H1 (cell line): ENCODE results near the gene S100A14. TPM values are rescaled to one million over a fixed set of nuclear protein-coding genes. Genes with fewer than 3 reads are reported as not detected.

Experiments
- CTCF ChIA-PET: fragments of 300-600 bp; sonication (Branson Sonifier 250); formaldehyde crosslinking; loops from one replicate; lab custom pipeline; 2021; ENCODE audit not compliant: partially characterized antibody; lab: Charles Lee
- POLR2A ChIA-PET: fragments of 300-600 bp; sonication (Branson Sonifier 250); formaldehyde crosslinking; loops from one replicate; lab custom pipeline; 2021; ENCODE audit warnings: inconsistent platforms; ENCODE audit not compliant: partially characterized antibody; lab: Charles Lee
- DNase-seq, 2 experiments: peaks; one replicate each; pipeline versions ENCODE4 v3.0.0 to v3.0.0-alpha.2; 2010 to 2022; ENCODE audit warnings: low spot score in 2 of 2, low read depth in 1 of 2, mixed read lengths in 1 of 2
- FAIRE-seq: peaks from 2 replicates; lab custom pipeline; 2011; peaks lifted over from hg19 to GRCh38; lab: Jason Lieb, UNC
- H2AFZ ChIP-seq: 2 replicates; pipeline ENCODE4 v1.8.1; 2012; ENCODE audit warnings: low read length, inconsistent platforms
- H2AK5ac ChIP-seq: 2 replicates; pipeline ENCODE4 v1.6.1; 2013; ENCODE audit warnings: low read depth, low read length
- H2BK120ac ChIP-seq: replicated peaks from 2 replicates; pipeline ENCODE3; 2013; ENCODE audit warnings: low read depth, low read length, inconsistent platforms
- H2BK12ac ChIP-seq: 2 replicates; pipeline ENCODE4 v1.6.1; 2013; ENCODE audit warnings: low read depth, low read length
- H2BK15ac ChIP-seq: 2 replicates; pipeline ENCODE4 v1.6.1; 2013; ENCODE audit warnings: low read length
- H2BK20ac ChIP-seq: 2 replicates; pipeline ENCODE4 v1.6.1; 2013; ENCODE audit warnings: low read length
- H2BK5ac ChIP-seq: 2 replicates; pipeline ENCODE4 v1.6.1; 2013; ENCODE audit warnings: low read depth, low read length
- H3K14ac ChIP-seq: 2 replicates; pipeline ENCODE4 v1.6.1; 2013; ENCODE audit warnings: inconsistent platforms; ENCODE audit not compliant: insufficient read length
- H3K18ac ChIP-seq: 2 replicates; pipeline ENCODE4 v1.6.1; 2013; ENCODE audit warnings: low read length; ENCODE audit errors: extremely low read depth
- H3K23ac ChIP-seq: 2 replicates; pipeline ENCODE4 v1.6.1; 2013; ENCODE audit warnings: inconsistent platforms; ENCODE audit not compliant: insufficient read length
- H3K23me2 ChIP-seq: 2 replicates; pipeline ENCODE4 v1.6.1; 2013; ENCODE audit warnings: low read depth, low read length
- H3K27ac ChIP-seq: 2 replicates; pipeline ENCODE4 v1.6.1; 2011; ENCODE audit warnings: low read depth, low read length, inconsistent platforms
- H3K27me3 ChIP-seq, 4 experiments: replicated peaks in 1 of 4; 1 replicate in 1 of 4; 2 replicates in 3 of 4; pipeline versions ENCODE4 v1.6.1 to v1.8.1; 2011 to 2013; ENCODE audit warnings: low read length in 3 of 4, mild to moderate bottlenecking in 3 of 4, inconsistent platforms in 2 of 4, mixed read lengths in 2 of 4, moderate library complexity in 1 of 4; ENCODE audit not compliant: control insufficient read depth in 3 of 4, insufficient read depth in 3 of 4; ENCODE audit errors: extremely low read depth in 1 of 4
- H3K36me3 ChIP-seq, 4 experiments: 2 replicates each; pipeline versions ENCODE4 v1.6.1 to v1.8.1; 2011 to 2013; ENCODE audit warnings: mild to moderate bottlenecking in 4 of 4, low read length in 3 of 4, moderate library complexity in 2 of 4, control low read depth in 1 of 4, inconsistent platforms in 1 of 4; ENCODE audit not compliant: insufficient read depth in 4 of 4, control insufficient read depth in 2 of 4
- H3K4ac ChIP-seq: replicated peaks from 2 replicates; pipeline ENCODE3; 2013; ENCODE audit warnings: low read length, low read depth, mixed read lengths, inconsistent platforms; ENCODE audit not compliant: insufficient read length
- H3K4me1 ChIP-seq, 4 experiments: replicated peaks in 1 of 4; 1 replicate in 1 of 4; 2 replicates in 3 of 4; pipeline versions ENCODE4 v1.6.1 to v1.8.1; 2011 to 2013; ENCODE audit warnings: low read length in 3 of 4, inconsistent platforms in 2 of 4, mixed read lengths in 1 of 4; ENCODE audit not compliant: insufficient read depth in 4 of 4, control insufficient read depth in 3 of 4
- H3K4me2 ChIP-seq, 2 experiments: 2 replicates each; pipeline versions ENCODE4 v1.6.1 to v1.8.1; 2011 to 2013; ENCODE audit warnings: low read depth in 2 of 2, low read length in 2 of 2, control low read depth in 1 of 2, inconsistent platforms in 1 of 2, mild to moderate bottlenecking in 1 of 2; ENCODE audit not compliant: insufficient read depth in 1 of 2
- H3K4me3 ChIP-seq, 4 experiments: fragments of 200-600, 300-600 bp in 1 of 4; sonication (generic), shearing (Covaris generic), sonication (Bioruptor Twin) in 1 of 4; 2 replicates each; pipeline versions ENCODE4 v1.5.1 to v1.8.1; 2011 to 2016; ENCODE audit warnings: low read length in 4 of 4, low read depth in 3 of 4, control low read depth in 2 of 4, inconsistent platforms in 2 of 4, mild to moderate bottlenecking in 2 of 4, mixed read lengths in 1 of 4, moderate library complexity in 1 of 4; ENCODE audit not compliant: insufficient read depth in 2 of 4; ENCODE audit errors: extremely low read depth in 1 of 4
- H3K56ac ChIP-seq: replicated peaks from 2 replicates; pipeline ENCODE3; 2013; ENCODE audit warnings: low read depth, mild to moderate bottlenecking, mixed read lengths, low read length, inconsistent platforms; ENCODE audit not compliant: insufficient read length
- H3K79me1 ChIP-seq: 2 replicates; pipeline ENCODE4 v1.6.1; 2013; ENCODE audit warnings: low read depth, low read length, control low read depth
- H3K79me2 ChIP-seq, 2 experiments: 2 replicates each; pipeline versions ENCODE4 v1.6.1 to v1.8.1; 2012 to 2013; ENCODE audit warnings: low read length in 2 of 2, mild to moderate bottlenecking in 2 of 2, inconsistent platforms in 1 of 2; ENCODE audit not compliant: insufficient read depth in 2 of 2, control insufficient read depth in 1 of 2
- H3K9ac ChIP-seq, 4 experiments: replicated peaks in 1 of 4; 1 replicate in 1 of 4; 2 replicates in 3 of 4; pipeline versions ENCODE4 v1.6.1 to v1.8.1; 2011 to 2013; ENCODE audit warnings: low read depth in 3 of 4, low read length in 3 of 4, control low read depth in 2 of 4, mild to moderate bottlenecking in 2 of 4, moderate library complexity in 2 of 4, inconsistent platforms in 1 of 4; ENCODE audit errors: extremely low read depth in 1 of 4
- H3K9me3 ChIP-seq, 2 experiments: 2 replicates each; pipeline versions ENCODE4 v1.6.1 to v1.8.1; 2012 to 2013; ENCODE audit warnings: mild to moderate bottlenecking in 2 of 2, moderate library complexity in 2 of 2, control low read depth in 1 of 2, inconsistent platforms in 1 of 2, low read depth in 1 of 2, low read length in 1 of 2, mixed read lengths in 1 of 2; ENCODE audit not compliant: insufficient read depth in 2 of 2
- H4K20me1 ChIP-seq, 2 experiments: replicated peaks in 1 of 2; 2 replicates each; pipeline versions ENCODE3 to v1.8.1; 2011 to 2013; ENCODE audit warnings: inconsistent platforms in 2 of 2, low read length in 2 of 2, mild to moderate bottlenecking in 1 of 2; ENCODE audit not compliant: insufficient read depth in 2 of 2, control insufficient read depth in 1 of 2
- H4K5ac ChIP-seq: 2 replicates; pipeline ENCODE4 v1.6.1; 2013; ENCODE audit warnings: low read length, low read depth, mixed read lengths, inconsistent platforms; ENCODE audit not compliant: insufficient read length
- H4K8ac ChIP-seq: 2 replicates; pipeline ENCODE4 v1.8.0; 2013; ENCODE audit warnings: mild to moderate bottlenecking, moderate library complexity, low read length, inconsistent platforms; ENCODE audit not compliant: insufficient read depth; ENCODE audit errors: extremely low read depth
- H4K91ac ChIP-seq: replicated peaks from 2 replicates; pipeline ENCODE3; 2013; ENCODE audit warnings: low read length, mixed read lengths, inconsistent platforms; ENCODE audit not compliant: insufficient read length
- BCL11A ChIP-seq, 2 experiments: IDR thresholded peaks; one replicate each; pipeline ENCODE4 v1.6.1; 2011; ENCODE audit warnings: low read depth in 2 of 2, low read length in 2 of 2, mild to moderate bottlenecking in 2 of 2
- HDAC6 ChIP-seq: IDR thresholded peaks from one replicate; pipeline ENCODE4 v1.7.1; 2012; ENCODE audit warnings: low read depth, mild to moderate bottlenecking, inconsistent platforms, low read length, moderate library complexity
- MAFK ChIP-seq: IDR thresholded peaks from 2 replicates; pipeline ENCODE4 v1.6.1; 2012; ENCODE audit warnings: low read depth, mild to moderate bottlenecking, improper control_type of control experiment, low read length
- NRF1 ChIP-seq: IDR thresholded peaks from 2 replicates; pipeline ENCODE4 v1.6.1; 2011; ENCODE audit warnings: mild to moderate bottlenecking, low read depth, low read length, improper control_type of control experiment
- PHF8 ChIP-seq: fragments of 200-600 bp; sonication (generic); conservative IDR thresholded peaks from 2 replicates; pipeline ENCODE4 v1.7.1; 2012; ENCODE audit warnings: low read depth, mild to moderate bottlenecking, inconsistent platforms, low read length, moderate library complexity
- RXRA ChIP-seq: IDR thresholded peaks from 2 replicates; pipeline ENCODE4 v1.6.1; 2011; ENCODE audit warnings: low read depth, mild to moderate bottlenecking, low read length, moderate library complexity; ENCODE audit not compliant: insufficient read depth
- SP2 ChIP-seq: IDR thresholded peaks from 2 replicates; pipeline ENCODE4 v1.6.1; 2012; ENCODE audit warnings: mild to moderate bottlenecking, low read length, inconsistent platforms
- SUZ12 ChIP-seq: fragments of 200-600 bp; sonication (generic); IDR thresholded peaks from 2 replicates; pipeline ENCODE4 v1.6.1; 2012; ENCODE audit warnings: mild to moderate bottlenecking, inconsistent platforms, low read length, moderate library complexity, mixed read lengths
- ZNF274 ChIP-seq: IDR thresholded peaks from 2 replicates; pipeline ENCODE4 v1.7.0; 2012; ENCODE audit warnings: low read length, borderline replicate concordance; ENCODE audit errors: extremely low read depth
- WGBS, 2 experiments: shearing (Covaris generic) in 1 of 2; methylation state at CpG; one replicate each; pipeline versions ENCODE4 v1.1.6 to v1.1.7; 2013 to 2015; ENCODE audit warnings: low lambda C conversion rate in 2 of 2, mixed read lengths in 2 of 2, inconsistent platforms in 1 of 2, low coverage in 1 of 2, missing lambda C conversion rate in 1 of 2; ENCODE audit not compliant: insufficient replicate concordance in 2 of 2, insufficient coverage in 1 of 2, insufficient read length in 1 of 2; ENCODE audit errors: extremely low coverage in 1 of 2, missing lambda C conversion rate in 1 of 2; 5-methylcytosine and 5-hydroxymethylcytosine counted together
- polyA plus RNA-seq, 7 experiments: library from polyadenylated mRNA; depleted of rRNA in 3 of 7; stranded (reverse) in 5 of 7; unstranded in 2 of 7; fragments of >200 nt in 5 of 7; fragments of 200-250 nt in 2 of 7; gene quantifications; 1 replicate in 5 of 7; 2 replicates in 1 of 7; 4 replicates in 1 of 7; pipeline versions ENCODE4 v1.2.1 to v1.2.3, GENCODE V29; 2011 to 2013; ENCODE audit warnings: missing spikeins in 2 of 7, mixed read lengths in 2 of 7
- total RNA-seq: library from RNA; stranded (reverse); fragmentation: NEBNext Ultra II Directional; extraction: Animal tissue kit (Norgen Biotek cat#: 25700); gene quantifications from 2 replicates; pipeline ENCODE4 v1.2.1, GENCODE V29; 2021

The S100A14 gene
- total and polyA plus RNA-seq, 2 of the 8 experiments (the other 6 are each of a cell fraction or from before 2014, with no cell fraction given) = 1.4 to 5.3 TPM

DNA sequence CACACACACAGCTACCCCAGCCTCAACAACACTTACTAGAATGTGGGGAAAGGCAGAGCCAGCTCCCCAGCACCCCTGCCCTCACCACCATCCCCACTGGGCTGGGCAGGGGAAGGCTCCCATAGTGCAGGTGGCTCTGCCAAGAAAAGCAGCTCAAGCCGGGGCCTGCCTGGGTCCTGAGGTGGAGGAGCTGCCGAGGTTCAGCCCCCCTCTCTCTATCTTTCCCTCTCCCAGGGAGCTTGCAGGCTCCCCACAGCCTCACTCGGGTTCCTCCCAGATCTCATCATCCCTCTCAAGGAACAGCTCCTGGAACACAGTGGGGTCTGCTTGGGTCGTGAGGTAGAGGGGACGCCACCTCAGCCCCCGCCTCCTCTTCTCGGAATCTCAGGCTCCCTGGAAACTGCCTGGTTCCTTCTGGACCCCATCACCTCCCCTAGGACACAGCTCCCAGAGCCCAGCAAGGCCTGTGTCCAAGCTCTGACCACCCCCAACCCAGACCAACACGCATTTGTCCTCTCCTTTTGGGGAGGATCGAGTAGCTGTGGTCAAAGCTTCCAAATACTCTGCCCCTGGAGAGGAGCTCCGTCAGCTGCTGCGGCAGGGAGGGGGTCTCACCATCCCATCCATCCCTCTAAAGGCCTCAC, 3.9 kb downstream of the S100A14 start:
- POLR2A ChIA-PET = interaction anchor here (1.0 to 15.3 kb wide), 11 partner anchors 13 to 378 kb away, joined by 3 to 261 read pairs (median 4); partner anchors contain the start of genes CHTOP, RPS27, S100A1 and S100A13
- TF ChIP-seq HDAC6 = no peak
- no peak for TF ChIP-seq NRF1
- no peak for TF ChIP-seq PHF8
- TF ChIP-seq SUZ12 = no peak
- TF ChIP-seq RXRA = no peak
- no peak for TF ChIP-seq ZNF274
- no peak for TF ChIP-seq SP2
- no peak for TF ChIP-seq BCL11A (IDR thresholded peaks at IDR 0.05; ENCODE audit: low read depth in 2 of 2, low read length in 2 of 2)
- TF ChIP-seq MAFK = no peak

More for the DNA sequence above, 3.9 kb downstream of the S100A14 start:
- Histone ChIP-seq H3K27me3 (no peaks in the 10 kb centered on the region; a peak in 1 of 7 replicates), H3K9ac (no peak overlapping the region), H4K91ac (peak overlapping the region; percentile 54), H3K79me1 (no peaks in the 10 kb centered on the region), H2BK5ac (peak overlapping the region; percentile 79; the same call in 1 of the 2 replicates), H3K4ac (no peak overlapping the region), H3K4me1 (peaks cover 0 to 35% (median 25%) of the 10 kb centered on the region in 4 experiments; a peak in 6 of 7 replicates), H4K8ac (no peak overlapping the region), H3K4me3 (peak overlapping the region in 2 of 4 experiments; percentile 10 to 51; a peak in 6 of 8 replicates), H3K4me2 (peak overlapping the region; percentile 59 to 77), H2BK12ac (peak overlapping the region; percentile 84; the same call in 1 of the 2 replicates), H3K36me3 (no peaks in the 10 kb centered on the region), H3K9me3 (no peaks in the 10 kb centered on the region), H4K5ac (no peak overlapping the region), H2BK120ac (no peak overlapping the region), H3K79me2 (no peaks in the 10 kb centered on the region), H2BK20ac (0 out of 2 replicates have a peak overlapping the region, but pooled peaks have one; percentile 43), H2AFZ (peak overlapping the region; percentile 8; the same call in 1 of the 2 replicates), H3K14ac (no peak overlapping the region), H4K20me1 (no peaks in the 10 kb centered on the region), H3K18ac (peak overlapping the region; percentile 75), H3K23me2 (peaks cover 3% of the 10 kb centered on the region), H3K23ac (no peak overlapping the region), H3K27ac (no peak overlapping the region), H2AK5ac (no peak overlapping the region), H2BK15ac (peak overlapping the region; percentile 96; the same call in 1 of the 2 replicates), H3K56ac (no peak overlapping the region)
- FAIRE-seq = no peak
- WGBS, 2 experiments = 62% methylated on average over 11 of the region's 11 CpGs; no CpG with 5 or more reads in 1 of the 2 experiments
- DNase-seq = no peak
- CTCF ChIA-PET = interaction anchor here (0.5 to 15.9 kb wide), 9 partner anchors 10 to 176 kb away, joined by 3 to 224 read pairs (median 36); partner anchors contain the start of genes S100A1, S100A13 and S100A6
